ENCODE results near the gene BCL2L15. TPM values are rescaled to one million over a fixed set of nuclear protein-coding genes. Genes with fewer than 3 reads are reported as not detected.

The BCL2L15 gene
- total and polyA plus RNA-seq, 4 donors = 0.04 to 0.70 (median 0.11) TPM

- Histone ChIP-seq H3K27ac (ENCODE audit: low read depth in 1 of 2, low read length in 2 of 2) (peak within 1 kb of the TSS; percentile 82 to 93), H3K27me3 (ENCODE audit: control insufficient read depth in 4 of 4, insufficient read depth in 4 of 4, low read length in 3 of 4) (no peaks in the 10 kb centered on the region), H3K4me3 (ENCODE audit: low read depth in 1 of 3, low read length in 3 of 3) (peak within 1 kb of the TSS; percentile 64 to 95 (median 94)), H3K9me3 (ENCODE audit: control insufficient read depth in 4 of 4, low read length in 3 of 4) (no peaks in the 10 kb centered on the region), H3K4me1 (ENCODE audit: control insufficient read depth in 4 of 4, insufficient read depth in 4 of 4, low read length in 3 of 4) (peaks cover 2 to 23% (median 17%) of the 10 kb centered on the region in 4 donors), H3K36me3 (ENCODE audit: control insufficient read depth in 4 of 4, insufficient read depth in 3 of 4, low read depth in 1 of 4, low read length in 3 of 4) (peaks cover 0 to 10% (median 7%) of the 10 kb centered on the region in 4 donors), H3K9ac (ENCODE audit: low read depth in 1 of 2, low read length in 2 of 2) (peak within 1 kb of the TSS; percentile 94 to 95)
- under 1% methylated on average over 67 of the region's 67 CpGs for WGBS
- peak; percentile 96 for DNase-seq (ENCODE audit: low spot score)
- TF ChIP-seq ATF3 (IDR thresholded peaks at IDR 0.05) = no peak
- peak; percentile 18 for TF ChIP-seq FOXA2 (IDR thresholded peaks at IDR 0.05)
- TF ChIP-seq, protein P1, sequence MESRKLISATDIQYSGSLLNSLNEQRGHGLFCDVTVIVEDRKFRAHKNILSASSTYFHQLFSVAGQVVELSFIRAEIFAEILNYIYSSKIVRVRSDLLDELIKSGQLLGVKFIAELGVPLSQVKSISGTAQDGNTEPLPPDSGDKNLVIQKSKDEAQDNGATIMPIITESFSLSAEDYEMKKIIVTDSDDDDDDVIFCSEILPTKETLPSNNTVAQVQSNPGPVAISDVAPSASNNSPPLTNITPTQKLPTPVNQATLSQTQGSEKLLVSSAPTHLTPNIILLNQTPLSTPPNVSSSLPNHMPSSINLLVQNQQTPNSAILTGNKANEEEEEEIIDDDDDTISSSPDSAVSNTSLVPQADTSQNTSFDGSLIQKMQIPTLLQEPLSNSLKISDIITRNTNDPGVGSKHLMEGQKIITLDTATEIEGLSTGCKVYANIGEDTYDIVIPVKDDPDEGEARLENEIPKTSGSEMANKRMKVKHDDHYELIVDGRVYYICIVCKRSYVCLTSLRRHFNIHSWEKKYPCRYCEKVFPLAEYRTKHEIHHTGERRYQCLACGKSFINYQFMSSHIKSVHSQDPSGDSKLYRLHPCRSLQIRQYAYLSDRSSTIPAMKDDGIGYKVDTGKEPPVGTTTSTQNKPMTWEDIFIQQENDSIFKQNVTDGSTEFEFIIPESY (IDR thresholded peaks at IDR 0.05) = peak; percentile 89
- TF ChIP-seq EGR1 (IDR thresholded peaks at IDR 0.05; ENCODE audit: low read depth in 2 of 2) = peak; percentile 47 to 74
- peak; percentile 85 to 89 for TF ChIP-seq RAD21 (IDR thresholded peaks at IDR 0.05)
- TF ChIP-seq TAF1 (conservative IDR thresholded peaks at IDR 0.05) = peak; percentile 73
- peak; percentile 95 for TF ChIP-seq YY1 (IDR thresholded peaks at IDR 0.05)
- TF ChIP-seq GABPA (IDR thresholded peaks at IDR 0.05 in 1 of 2, conservative IDR thresholded peaks at IDR 0.05 in 1 of 2) = peak; percentile 72 to 94
- TF ChIP-seq FOXA1 (IDR thresholded peaks at IDR 0.05) = peak; percentile 75
- peak; percentile 72 to 80 for TF ChIP-seq RXRA (IDR thresholded peaks at IDR 0.05)
- peak in 1 of 2 donors; percentile 51 for TF ChIP-seq JUND (IDR thresholded peaks at IDR 0.05)
- TF ChIP-seq, protein P2, sequence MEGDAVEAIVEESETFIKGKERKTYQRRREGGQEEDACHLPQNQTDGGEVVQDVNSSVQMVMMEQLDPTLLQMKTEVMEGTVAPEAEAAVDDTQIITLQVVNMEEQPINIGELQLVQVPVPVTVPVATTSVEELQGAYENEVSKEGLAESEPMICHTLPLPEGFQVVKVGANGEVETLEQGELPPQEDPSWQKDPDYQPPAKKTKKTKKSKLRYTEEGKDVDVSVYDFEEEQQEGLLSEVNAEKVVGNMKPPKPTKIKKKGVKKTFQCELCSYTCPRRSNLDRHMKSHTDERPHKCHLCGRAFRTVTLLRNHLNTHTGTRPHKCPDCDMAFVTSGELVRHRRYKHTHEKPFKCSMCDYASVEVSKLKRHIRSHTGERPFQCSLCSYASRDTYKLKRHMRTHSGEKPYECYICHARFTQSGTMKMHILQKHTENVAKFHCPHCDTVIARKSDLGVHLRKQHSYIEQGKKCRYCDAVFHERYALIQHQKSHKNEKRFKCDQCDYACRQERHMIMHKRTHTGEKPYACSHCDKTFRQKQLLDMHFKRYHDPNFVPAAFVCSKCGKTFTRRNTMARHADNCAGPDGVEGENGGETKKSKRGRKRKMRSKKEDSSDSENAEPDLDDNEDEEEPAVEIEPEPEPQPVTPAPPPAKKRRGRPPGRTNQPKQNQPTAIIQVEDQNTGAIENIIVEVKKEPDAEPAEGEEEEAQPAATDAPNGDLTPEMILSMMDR (IDR thresholded peaks at IDR 0.05; ENCODE audit: low read depth, low read length, missing input control) = peak; percentile 50
- TF ChIP-seq HNF4G (IDR thresholded peaks at IDR 0.05) = peak; percentile 29
- TF ChIP-seq NR2F2 (IDR thresholded peaks at IDR 0.05) = peak; percentile 49
- TF ChIP-seq, protein P3, sequence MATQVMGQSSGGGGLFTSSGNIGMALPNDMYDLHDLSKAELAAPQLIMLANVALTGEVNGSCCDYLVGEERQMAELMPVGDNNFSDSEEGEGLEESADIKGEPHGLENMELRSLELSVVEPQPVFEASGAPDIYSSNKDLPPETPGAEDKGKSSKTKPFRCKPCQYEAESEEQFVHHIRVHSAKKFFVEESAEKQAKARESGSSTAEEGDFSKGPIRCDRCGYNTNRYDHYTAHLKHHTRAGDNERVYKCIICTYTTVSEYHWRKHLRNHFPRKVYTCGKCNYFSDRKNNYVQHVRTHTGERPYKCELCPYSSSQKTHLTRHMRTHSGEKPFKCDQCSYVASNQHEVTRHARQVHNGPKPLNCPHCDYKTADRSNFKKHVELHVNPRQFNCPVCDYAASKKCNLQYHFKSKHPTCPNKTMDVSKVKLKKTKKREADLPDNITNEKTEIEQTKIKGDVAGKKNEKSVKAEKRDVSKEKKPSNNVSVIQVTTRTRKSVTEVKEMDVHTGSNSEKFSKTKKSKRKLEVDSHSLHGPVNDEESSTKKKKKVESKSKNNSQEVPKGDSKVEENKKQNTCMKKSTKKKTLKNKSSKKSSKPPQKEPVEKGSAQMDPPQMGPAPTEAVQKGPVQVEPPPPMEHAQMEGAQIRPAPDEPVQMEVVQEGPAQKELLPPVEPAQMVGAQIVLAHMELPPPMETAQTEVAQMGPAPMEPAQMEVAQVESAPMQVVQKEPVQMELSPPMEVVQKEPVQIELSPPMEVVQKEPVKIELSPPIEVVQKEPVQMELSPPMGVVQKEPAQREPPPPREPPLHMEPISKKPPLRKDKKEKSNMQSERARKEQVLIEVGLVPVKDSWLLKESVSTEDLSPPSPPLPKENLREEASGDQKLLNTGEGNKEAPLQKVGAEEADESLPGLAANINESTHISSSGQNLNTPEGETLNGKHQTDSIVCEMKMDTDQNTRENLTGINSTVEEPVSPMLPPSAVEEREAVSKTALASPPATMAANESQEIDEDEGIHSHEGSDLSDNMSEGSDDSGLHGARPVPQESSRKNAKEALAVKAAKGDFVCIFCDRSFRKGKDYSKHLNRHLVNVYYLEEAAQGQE (IDR thresholded peaks at IDR 0.05) = peak; percentile 88
- TF ChIP-seq SP1 (IDR thresholded peaks at IDR 0.05) = peak; percentile 96
- TF ChIP-seq, protein P4, sequence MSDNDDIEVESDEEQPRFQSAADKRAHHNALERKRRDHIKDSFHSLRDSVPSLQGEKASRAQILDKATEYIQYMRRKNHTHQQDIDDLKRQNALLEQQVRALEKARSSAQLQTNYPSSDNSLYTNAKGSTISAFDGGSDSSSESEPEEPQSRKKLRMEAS (IDR thresholded peaks at IDR 0.05) = peak; percentile 69
- TF ChIP-seq HNF4A (conservative IDR thresholded peaks at IDR 0.05) = peak; percentile 55 to 56
Measured at GRCh38 chr1:113904674-113905434, 17.5 kb upstream of the BCL2L15 start, which contains the start of the genes AP4B1 and DCLRE1B. AP4B1 (minus strand) TSS chr1:113904799; CDS start chr1:113904717, 82 bp downstream. DCLRE1B (plus strand) TSS chr1:113905326; CDS start chr1:113905587, 261 bp downstream.

All from liver (tissue), 9 donors.